Thyroid gland (tissue), 4 donors: ENCODE data around the gene DDX19B. TPM values are rescaled to one million over a fixed set of nuclear protein-coding genes. Genes with fewer than 3 reads are reported as not detected.
A peak's percentile ranks its signal among the peaks of the same experiment; 100 is the strongest.
"Not testable (repeated sequence)": the region's sequence is repeated elsewhere in the genome, so short reads cannot be mapped to it uniquely, and the experiment has no call there.

Source experiments
- DNase-seq, 2 donors: peaks; one replicate each; pipeline ENCODE4 v3.0.0-alpha.2; 2019
- H3K27ac ChIP-seq, 3 donors: fragments of 200-600 bp; sonication (generic); 1 replicate in 2 of 3; 2 replicates in 1 of 3; pipeline ENCODE4 v1.5.1; 2016 to 2019; ENCODE audit warnings: mild to moderate bottlenecking in 1 of 3, moderate library complexity in 1 of 3
- H3K27me3 ChIP-seq: fragments of 200-600 bp; sonication (generic); one replicate; pipeline ENCODE4 v1.5.1; 2019
- H3K36me3 ChIP-seq, 2 donors: fragments of 200-600 bp; sonication (generic); one replicate each; pipeline ENCODE4 v1.5.1; 2016 to 2019
- H3K4me1 ChIP-seq, 2 donors: fragments of 200-600 bp; sonication (generic); one replicate each; pipeline ENCODE4 v1.5.1; 2017 to 2019
- H3K4me3 ChIP-seq, 3 donors: fragments of 200-600 bp; sonication (generic); replicated peaks in 1 of 3; 1 replicate in 2 of 3; 2 replicates in 1 of 3; pipeline ENCODE4 v1.5.1; 2016; ENCODE audit warnings: mild to moderate bottlenecking in 1 of 3
- H3K9me3 ChIP-seq: fragments of 200-600 bp; sonication (generic); one replicate; pipeline ENCODE4 v1.5.1; 2017
- CTCF ChIP-seq, 6 experiments: fragments of 200-600 bp in 3 of 6; fragments of 450-650 bp in 3 of 6; sonication (generic) in 3 of 6; IDR thresholded peaks; one replicate each; pipeline ENCODE4 v1.5.1; 2016 to 2019; ENCODE audit warnings: antibody characterized with exemption in 6 of 6, mild to moderate bottlenecking in 2 of 6, inconsistent platforms in 1 of 6, moderate library complexity in 1 of 6
- POLR2A ChIP-seq, 2 donors: fragments of 450-650 bp; IDR thresholded peaks; one replicate each; pipeline ENCODE4 v1.6.1; 2017; ENCODE audit warnings: antibody characterized with exemption in 2 of 2, mild to moderate bottlenecking in 2 of 2, moderate library complexity in 1 of 2
- WGBS, 2 donors: methylation state at CpG; one replicate each; pipeline ENCODE4 v1.1.5; 2017; 5-methylcytosine and 5-hydroxymethylcytosine counted together
- intact Hi-C: fragments of 100-400 bp; cut with DNase I; formaldehyde crosslinking; loops from one replicate; pipeline ENCODE4 v1.15.1; 2023
- total RNA-seq, 4 donors: library from RNA; depleted of rRNA; stranded (reverse); fragments of >200 nt; gene quantifications; one replicate each; pipeline ENCODE4 v1.2.3, GENCODE V29; 2016

DDX19B gene
- total RNA-seq, 4 donors from 2014 or later = 35.8 to 53.6 (median 44.9) TPM

GRCh38 chr16:70301121-70301520, 2.1 kb downstream of the DDX19B start:
- Histone ChIP-seq H3K36me3 (no peaks in the 10 kb centered on the region), H3K4me1 (peaks cover 10 to 20% of the 10 kb centered on the region in 2 donors), H3K4me3 (no peak overlapping the region), H3K27me3 (no peaks in the 10 kb centered on the region), H3K27ac (no peak overlapping the region), H3K9me3 (no peaks in the 10 kb centered on the region)
- TF ChIP-seq POLR2A (IDR thresholded peaks at IDR 0.05) = no peak
- TF ChIP-seq CTCF (IDR thresholded peaks at IDR 0.05) = no peak
- DNase-seq = no peak
- WGBS, 2 donors = 92 to 100% methylated on average over 1 of the region's 1 CpG
- intact Hi-C loops = loop anchor here (2.0 kb wide), 1 partner anchor 44 kb away; no protein-coding TSS in a partner anchor

DNA sequence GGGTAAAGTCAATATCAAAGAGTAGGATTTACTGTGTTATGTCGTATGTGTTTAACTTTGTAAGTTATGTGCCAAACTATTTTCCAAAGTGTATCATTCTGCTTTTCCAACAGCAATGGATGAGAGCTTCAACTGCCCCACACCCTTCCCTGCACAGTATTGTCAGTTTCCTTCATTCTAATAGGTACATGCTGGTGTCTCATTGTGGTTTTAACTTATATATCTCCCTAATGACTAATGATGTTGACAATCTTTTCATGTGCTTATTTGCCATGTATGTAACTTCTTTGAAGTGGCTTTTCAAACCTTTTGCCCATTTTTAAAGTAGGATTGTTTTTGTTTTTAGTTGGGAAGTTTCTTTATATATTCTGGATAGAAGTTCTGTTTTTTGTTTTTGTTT, 3.8 kb downstream of the DDX19B start:
- Histone ChIP-seq H3K36me3 (no peaks in the 10 kb centered on the region), H3K4me3 (no peak overlapping the region), H3K27me3 (no peaks in the 10 kb centered on the region), H3K4me1 (peaks cover 10 to 20% of the 10 kb centered on the region in 2 donors), H3K27ac (no peak overlapping the region), H3K9me3 (no peaks in the 10 kb centered on the region)
- WGBS, 2 donors = 83 to 91% methylated on average over 1 of the region's 1 CpG
- TF ChIP-seq POLR2A (IDR thresholded peaks at IDR 0.05) (no peak), CTCF (IDR thresholded peaks at IDR 0.05) (no peak)
- DNase-seq = no peak
- intact Hi-C loops = no loop called here

DNA sequence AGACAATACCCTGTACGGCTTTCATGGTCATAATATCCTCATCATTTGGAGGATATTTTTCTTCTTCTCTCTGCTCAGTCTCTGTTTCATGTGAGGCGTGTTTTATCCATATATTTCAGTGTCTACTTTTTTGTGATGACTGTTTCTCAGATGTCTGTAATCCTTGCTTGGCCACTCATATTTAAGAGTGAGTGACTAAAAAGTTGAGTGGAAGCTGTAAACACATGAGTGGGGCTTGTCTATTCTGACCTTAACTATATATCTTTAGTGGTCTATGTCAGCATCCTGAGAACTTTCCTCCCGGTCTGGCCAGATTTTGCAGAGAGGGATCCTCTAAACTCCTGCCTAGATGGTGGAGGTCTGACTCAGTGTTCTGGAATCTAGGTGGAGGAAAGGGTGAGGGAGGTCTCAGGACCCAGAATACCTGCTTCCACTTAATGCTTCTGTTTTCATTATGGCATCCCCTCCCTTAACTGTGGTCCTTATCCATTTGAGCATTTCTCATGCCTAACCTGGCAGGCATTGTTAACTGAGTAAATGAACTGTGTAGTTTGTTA, 6.0 kb downstream of the DDX19B start:
- WGBS, 2 donors = 63 to 72% methylated on average over 3 of the region's 3 CpGs
- DNase-seq = no peak
- H3K9me3 ChIP-seq = no peaks in the 10 kb centered on the region
- H3K36me3 ChIP-seq = no peaks in the 10 kb centered on the region
- no peak for TF ChIP-seq POLR2A (IDR thresholded peaks at IDR 0.05)
- no peak for TF ChIP-seq CTCF (IDR thresholded peaks at IDR 0.05)
- peak overlapping the region in 2 of 3 donors; percentile 8 to 13 for H3K27ac ChIP-seq
- peaks cover 0 to 10% of the 10 kb centered on the region in 2 donors for H3K4me1 ChIP-seq
- intact Hi-C loops = no loop called here
- no peak overlapping the region for H3K4me3 ChIP-seq
- H3K27me3 ChIP-seq = no peaks in the 10 kb centered on the region

DNA sequence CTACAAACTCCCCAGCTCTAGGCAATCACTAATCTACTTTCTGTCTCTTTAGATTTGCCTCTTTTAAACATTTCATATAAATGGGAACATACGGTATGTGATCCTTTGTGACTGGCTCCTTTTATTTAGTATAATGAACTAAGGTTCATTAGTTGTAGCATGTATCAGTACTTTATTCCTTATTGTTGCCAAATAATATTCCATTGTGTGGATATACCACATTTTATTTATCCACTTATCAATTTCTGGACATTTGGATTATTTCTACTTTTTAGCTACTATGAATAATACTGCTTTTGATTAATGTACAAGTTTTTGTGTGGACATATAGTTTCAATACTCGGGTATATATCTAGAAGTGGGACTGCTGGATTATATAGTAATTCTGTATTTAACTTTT, 7.9 kb downstream of the DDX19B start:
- no peak overlapping the region for H3K27ac ChIP-seq
- H3K4me1 ChIP-seq = peaks cover 0 to 8% of the 10 kb centered on the region in 2 donors
- no peaks in the 10 kb centered on the region for H3K36me3 ChIP-seq
- no peak for DNase-seq
- H3K27me3 ChIP-seq = no peaks in the 10 kb centered on the region
- WGBS, 2 donors = 96 to 98% methylated on average over 2 of the region's 2 CpGs
- intact Hi-C loops = no loop called here
- H3K9me3 ChIP-seq = no peaks in the 10 kb centered on the region
- TF ChIP-seq CTCF (IDR thresholded peaks at IDR 0.05) (no peak), POLR2A (IDR thresholded peaks at IDR 0.05) (no peak)
- no peak overlapping the region for H3K4me3 ChIP-seq

GRCh38 chr16:70307726-70308125, 8.7 kb downstream of the DDX19B start:
- WGBS, 2 donors = 95% methylated on average over 2 of the region's 2 CpGs
- H3K9me3 ChIP-seq, intact Hi-C loops, DNase-seq, H3K36me3 ChIP-seq, H3K4me3 ChIP-seq, H3K27me3 ChIP-seq, H3K27ac ChIP-seq, H3K4me1 ChIP-seq: not testable (repeated sequence)
